HEK293 (cell line): ENCODE results near the gene RFNG.

Experiments
- CTCF ChIP-seq: fragments of 450-650 bp; formaldehyde crosslinking; IDR thresholded peaks from 2 replicates; pipeline ENCODE4 v1.5.1; 2016; ENCODE audit warnings: missing biosample characterization, missing genetic modification characterization
- PATZ1 ChIP-seq: fragments of 450-650 bp; formaldehyde crosslinking; IDR thresholded peaks from 2 replicates; pipeline ENCODE4 v1.5.1; 2016; ENCODE audit warnings: missing biosample characterization, missing genetic modification characterization
- ZNF121 ChIP-seq: fragments of 450-650 bp; formaldehyde crosslinking; IDR thresholded peaks from 2 replicates; pipeline ENCODE4 v1.5.1; 2016; ENCODE audit warnings: missing biosample characterization, missing genetic modification characterization
- ZNF214 ChIP-seq: fragments of 450-650 bp; formaldehyde crosslinking; IDR thresholded peaks from 2 replicates; pipeline ENCODE4 v1.5.1; 2017; ENCODE audit warnings: missing biosample characterization, mild to moderate bottlenecking, missing genetic modification characterization, borderline replicate concordance
- ZNF239 ChIP-seq: fragments of 450-650 bp; formaldehyde crosslinking; IDR thresholded peaks from 2 replicates; pipeline ENCODE4 v1.5.1; 2016; ENCODE audit warnings: missing biosample characterization, missing genetic modification characterization
- ZNF24 ChIP-seq: fragments of 450-650 bp; formaldehyde crosslinking; IDR thresholded peaks from 2 replicates; pipeline ENCODE4 v1.5.1; 2016; ENCODE audit warnings: missing biosample characterization, missing genetic modification characterization
- ZNF639 ChIP-seq: fragments of 450-650 bp; formaldehyde crosslinking; IDR thresholded peaks from 2 replicates; pipeline ENCODE4 v1.5.1; 2016; ENCODE audit warnings: missing biosample characterization, missing genetic modification characterization
- ZNF692 ChIP-seq: fragments of 450-650 bp; formaldehyde crosslinking; IDR thresholded peaks from 2 replicates; pipeline ENCODE4 v1.5.1; 2016; ENCODE audit warnings: missing biosample characterization, missing genetic modification characterization
- ZNF768 ChIP-seq: fragments of 450-650 bp; formaldehyde crosslinking; IDR thresholded peaks from 2 replicates; pipeline ENCODE4 v1.5.1; 2018; ENCODE audit warnings: missing biosample characterization, mild to moderate bottlenecking, missing genetic modification characterization
- ZNF792 ChIP-seq: fragments of 450-650 bp; formaldehyde crosslinking; IDR thresholded peaks from 2 replicates; pipeline ENCODE4 v1.5.1; 2016; ENCODE audit warnings: missing biosample characterization, missing genetic modification characterization

- TF ChIP-seq ZNF639 (tag by site-specific recombination) (no peak), ZNF768 (tag by site-specific recombination) (no peak), ZNF792 (no peak), ZNF24 (tag by site-specific recombination) (no peak), ZNF214 (tag by site-specific recombination) (no peak), CTCF (tag by site-specific recombination) (no peak), PATZ1 (tag by site-specific recombination) (no peak), ZNF121 (no peak), ZNF239 (tag by site-specific recombination) (no peak), ZNF692 (no peak)
Measured at GRCh38 chr17:82046903-82047302, 4.7 kb downstream of the RFNG start.
